Smooth muscle cell (in vitro differentiated cells): ENCODE data around the gene UROS. TPM values are rescaled to one million over a fixed set of nuclear protein-coding genes. Genes with fewer than 3 reads are reported as not detected.

Experiments used
- DNase-seq: peaks from one replicate; lab custom pipeline; 2025; ENCODE audit not compliant: unreplicated experiment; lab: John Stamatoyannopoulos, UW
- H2AFZ ChIP-seq: fragments of 200-600 bp; sonication (generic); 2 replicates; pipeline ENCODE4 v1.6.0; 2016; ENCODE audit warnings: antibody characterized with exemption, low read depth, mild to moderate bottlenecking
- H3F3A ChIP-seq: fragments of 200-600 bp; sonication (generic); 2 replicates; pipeline ENCODE4 v1.6.0; 2017; ENCODE audit warnings: antibody characterized with exemption, low read depth
- H3K27ac ChIP-seq: fragments of 200-600 bp; sonication (generic); 2 replicates; pipeline ENCODE4 v1.5.1; 2016; ENCODE audit warnings: low read depth, mild to moderate bottlenecking
- H3K27me3 ChIP-seq: fragments of 200-600 bp; sonication (generic); 2 replicates; pipeline ENCODE4 v1.6.1; 2016; ENCODE audit warnings: low read depth, mild to moderate bottlenecking
- H3K36me3 ChIP-seq: fragments of 200-600 bp; sonication (generic); 2 replicates; pipeline ENCODE4 v1.5.1; 2016; ENCODE audit warnings: low read depth
- H3K4me1 ChIP-seq: fragments of 200-600 bp; sonication (generic); 2 replicates; pipeline ENCODE4 v1.5.1; 2016; ENCODE audit warnings: low read depth
- H3K4me2 ChIP-seq: fragments of 200-600 bp; sonication (generic); 2 replicates; pipeline ENCODE4 v1.6.0; 2016; ENCODE audit warnings: mild to moderate bottlenecking
- H3K4me3 ChIP-seq: fragments of 200-600 bp; sonication (generic); 2 replicates; pipeline ENCODE4 v1.5.1; 2016; ENCODE audit warnings: mild to moderate bottlenecking
- H3K79me2 ChIP-seq: fragments of 200-600 bp; sonication (generic); 2 replicates; pipeline ENCODE4 v1.6.0; 2016; ENCODE audit warnings: low read depth, mild to moderate bottlenecking
- H3K9ac ChIP-seq: fragments of 200-600 bp; sonication (generic); 2 replicates; pipeline ENCODE4 v1.6.0; 2016; ENCODE audit warnings: low read depth
- H3K9me3 ChIP-seq: fragments of 200-600 bp; sonication (generic); replicated peaks from 2 replicates; pipeline ENCODE4 v1.5.1; 2016; ENCODE audit warnings: low read depth
- H4K20me1 ChIP-seq: fragments of 200-600 bp; sonication (generic); 2 replicates; pipeline ENCODE4 v1.6.0; 2016; ENCODE audit warnings: low read depth
- WGBS: methylation state at CpG from one replicate; pipeline ENCODE4 v1.1.7; 2016; ENCODE audit warnings: low lambda C conversion rate; 5-methylcytosine and 5-hydroxymethylcytosine counted together
- polyA plus RNA-seq: library from polyadenylated mRNA; unstranded; fragments of >200 nt; fragmentation: Nextera tagmentation; extraction: Ambion mirVana; gene quantifications from 2 replicates; pipeline ENCODE4 v1.2.1, GENCODE V29; 2016
- total RNA-seq: library from RNA; depleted of rRNA; stranded (reverse); fragments of >200 nt; gene quantifications from 2 replicates; pipeline ENCODE4 v1.2.3, GENCODE V29; 2014
- TF ChIP-seq, protein P1 (sequence below): fragments of 200-600 bp; sonication (generic); IDR thresholded peaks from 2 replicates; pipeline ENCODE4 v1.5.1; 2017; ENCODE audit warnings: borderline replicate concordance, mild to moderate bottlenecking, antibody characterized with exemption; ENCODE audit not compliant: insufficient read depth, poor library complexity, severe bottlenecking

The UROS gene
- total and polyA plus RNA-seq, 2 experiments from 2014 or later: 43.7 to 77.5 TPM

DNA sequence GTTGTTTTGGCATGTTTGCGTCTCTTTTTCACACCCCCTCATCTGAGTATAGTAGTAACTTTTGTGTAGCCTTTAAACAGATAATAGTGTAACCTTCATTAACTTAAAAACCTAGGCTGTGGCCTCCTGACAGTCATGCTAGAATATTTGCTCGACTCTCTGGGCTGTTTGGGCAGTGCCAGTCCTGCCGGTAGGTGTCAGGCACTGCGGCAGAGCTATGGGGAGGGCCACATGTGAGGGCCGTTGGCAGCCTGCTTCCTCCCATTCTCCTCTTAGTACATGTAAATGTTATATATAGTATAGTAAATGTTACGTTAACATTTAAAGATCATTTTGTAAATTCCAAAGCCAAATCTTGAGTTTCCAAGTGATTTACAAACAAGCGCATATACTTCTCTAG lies 26.4 kb upstream of the UROS start:
- Histone ChIP-seq H3F3A (no peaks in the 10 kb centered on the region), H3K9ac (no peak overlapping the region), H3K4me3 (no peak overlapping the region), H3K27ac (no peak overlapping the region), H3K9me3 (no peaks in the 10 kb centered on the region), H3K4me1 (no peaks in the 10 kb centered on the region), H2AFZ (no peak overlapping the region), H3K4me2 (no peak overlapping the region), H3K27me3 (no peaks in the 10 kb centered on the region), H3K36me3 (no peaks in the 10 kb centered on the region), H3K79me2 (no peaks in the 10 kb centered on the region), H4K20me1 (no peaks in the 10 kb centered on the region)
- WGBS: 98% methylated on average over 7 of the region's 7 CpGs
- no peak for DNase-seq
- TF ChIP-seq, protein P1, sequence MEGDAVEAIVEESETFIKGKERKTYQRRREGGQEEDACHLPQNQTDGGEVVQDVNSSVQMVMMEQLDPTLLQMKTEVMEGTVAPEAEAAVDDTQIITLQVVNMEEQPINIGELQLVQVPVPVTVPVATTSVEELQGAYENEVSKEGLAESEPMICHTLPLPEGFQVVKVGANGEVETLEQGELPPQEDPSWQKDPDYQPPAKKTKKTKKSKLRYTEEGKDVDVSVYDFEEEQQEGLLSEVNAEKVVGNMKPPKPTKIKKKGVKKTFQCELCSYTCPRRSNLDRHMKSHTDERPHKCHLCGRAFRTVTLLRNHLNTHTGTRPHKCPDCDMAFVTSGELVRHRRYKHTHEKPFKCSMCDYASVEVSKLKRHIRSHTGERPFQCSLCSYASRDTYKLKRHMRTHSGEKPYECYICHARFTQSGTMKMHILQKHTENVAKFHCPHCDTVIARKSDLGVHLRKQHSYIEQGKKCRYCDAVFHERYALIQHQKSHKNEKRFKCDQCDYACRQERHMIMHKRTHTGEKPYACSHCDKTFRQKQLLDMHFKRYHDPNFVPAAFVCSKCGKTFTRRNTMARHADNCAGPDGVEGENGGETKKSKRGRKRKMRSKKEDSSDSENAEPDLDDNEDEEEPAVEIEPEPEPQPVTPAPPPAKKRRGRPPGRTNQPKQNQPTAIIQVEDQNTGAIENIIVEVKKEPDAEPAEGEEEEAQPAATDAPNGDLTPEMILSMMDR: no peak

DNA sequence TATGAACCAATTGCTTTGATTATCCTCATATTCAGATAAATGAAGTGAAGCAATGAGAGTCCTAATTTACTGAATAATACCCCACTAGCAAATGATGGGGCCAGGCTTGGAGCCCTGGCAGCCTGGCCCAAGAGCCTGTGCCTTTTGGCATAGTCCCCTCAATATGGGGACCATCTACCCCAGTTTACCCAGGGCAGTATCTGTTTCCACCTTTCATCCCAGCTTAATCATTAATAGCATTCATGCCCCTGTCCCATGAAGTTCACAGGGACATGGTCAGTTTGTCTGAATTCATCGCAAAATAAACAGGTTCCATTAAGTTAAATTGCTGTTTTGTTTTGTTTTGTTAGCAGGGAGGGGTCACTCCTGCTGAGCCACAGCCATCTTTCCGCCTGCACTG lies 25.8 kb upstream of the UROS start:
- H4K20me1 ChIP-seq: no peaks in the 10 kb centered on the region
- no peak overlapping the region for H2AFZ ChIP-seq
- H3F3A ChIP-seq: no peaks in the 10 kb centered on the region
- H3K4me1 ChIP-seq: no peaks in the 10 kb centered on the region
- no peaks in the 10 kb centered on the region for H3K79me2 ChIP-seq
- no peak overlapping the region for H3K4me2 ChIP-seq
- no peak overlapping the region for H3K9ac ChIP-seq
- DNase-seq: no peak
- no peak overlapping the region for H3K4me3 ChIP-seq
- H3K9me3 ChIP-seq: no peaks in the 10 kb centered on the region
- H3K27ac ChIP-seq: no peak overlapping the region
- H3K36me3 ChIP-seq: no peaks in the 10 kb centered on the region
- 96% methylated on average over 2 of the region's 2 CpGs for WGBS
- no peaks in the 10 kb centered on the region for H3K27me3 ChIP-seq
- TF ChIP-seq, protein P1: no peak

DNA sequence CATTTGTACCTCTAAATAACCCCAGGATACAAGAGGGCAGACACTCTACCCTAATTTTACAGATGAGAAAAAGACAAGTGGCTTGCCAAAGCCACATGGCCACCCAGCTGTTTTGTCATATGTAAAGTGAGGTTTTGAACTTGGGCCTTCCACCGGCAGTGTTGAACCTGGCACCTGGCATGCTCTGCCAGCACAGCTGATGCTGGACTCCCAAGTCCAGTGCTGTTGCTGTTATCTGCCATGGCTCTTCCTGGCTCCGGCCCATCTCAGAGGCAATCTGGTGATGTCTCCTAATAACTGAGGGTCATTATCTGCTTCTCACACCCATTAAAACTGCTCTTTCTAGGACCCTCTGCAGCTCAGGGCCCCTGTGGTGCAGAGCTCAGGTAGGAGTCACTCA lies 25.3 kb upstream of the UROS start:
- no peak for DNase-seq
- Histone ChIP-seq H3K36me3 (no peaks in the 10 kb centered on the region), H4K20me1 (no peaks in the 10 kb centered on the region), H3K4me1 (no peaks in the 10 kb centered on the region), H3K27me3 (no peaks in the 10 kb centered on the region), H3K79me2 (no peaks in the 10 kb centered on the region), H3K4me3 (no peak overlapping the region), H3K9ac (no peak overlapping the region), H3F3A (no peaks in the 10 kb centered on the region), H3K4me2 (no peak overlapping the region), H3K9me3 (no peaks in the 10 kb centered on the region), H2AFZ (no peak overlapping the region), H3K27ac (no peak overlapping the region)
- TF ChIP-seq, protein P1: no peak
- 86% methylated on average over 2 of the region's 2 CpGs for WGBS

DNA sequence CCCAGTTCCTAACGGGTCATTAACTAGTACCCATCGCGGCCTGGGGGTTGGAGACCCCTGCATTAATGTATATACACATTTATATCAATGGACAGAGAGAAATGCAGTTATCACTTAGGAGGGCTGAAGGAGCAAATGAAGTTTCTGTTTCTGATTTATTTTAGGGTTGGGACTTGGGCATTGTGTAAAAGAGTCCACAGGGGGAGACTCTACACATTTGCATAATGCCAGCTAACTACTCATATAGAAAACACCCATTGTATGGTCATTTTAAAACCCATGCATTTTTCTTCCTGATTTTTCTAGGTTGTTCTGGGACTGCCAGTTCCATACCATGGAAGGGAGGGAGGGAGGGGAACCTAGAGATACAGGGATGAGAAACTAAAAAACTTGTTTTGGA lies 23.8 kb upstream of the UROS start:
- 98% methylated on average over 3 of the region's 3 CpGs for WGBS
- H4K20me1 ChIP-seq: no peaks in the 10 kb centered on the region
- no peaks in the 10 kb centered on the region for H3K36me3 ChIP-seq
- no peaks in the 10 kb centered on the region for H3F3A ChIP-seq
- no peak overlapping the region for H2AFZ ChIP-seq
- no peak overlapping the region for H3K4me2 ChIP-seq
- no peaks in the 10 kb centered on the region for H3K79me2 ChIP-seq
- no peak overlapping the region for H3K4me3 ChIP-seq
- H3K9me3 ChIP-seq: no peaks in the 10 kb centered on the region
- no peak overlapping the region for H3K27ac ChIP-seq
- no peaks in the 10 kb centered on the region for H3K4me1 ChIP-seq
- H3K9ac ChIP-seq: no peak overlapping the region
- H3K27me3 ChIP-seq: no peaks in the 10 kb centered on the region
- no peak for DNase-seq
- TF ChIP-seq, protein P1: no peak
